GM18868 (cell line): ENCODE measurements around the gene SPRYD3.
"Not testable (repeated sequence)": the region's sequence is repeated elsewhere in the genome, so short reads cannot be mapped to it uniquely, and the experiment has no call there.

Experiments
- ATAC-seq: cut with Tn5 transposase; IDR thresholded peaks from one replicate; pipeline ENCODE4 v1.9.1; 2021; ENCODE audit warnings: mild to moderate bottlenecking, moderate library complexity; ENCODE audit not compliant: unreplicated experiment

Gene SPRYD3

GRCh38 chr12:53027014-53027413, 52.2 kb downstream of the SPRYD3 start:
- ATAC-seq: not testable (repeated sequence)

GRCh38 chr12:53025250-53025649, 53.9 kb downstream of the SPRYD3 start:
- no peak for ATAC-seq

GRCh38 chr12:53014709-53015108, 64.5 kb downstream of the SPRYD3 start:
- no peak for ATAC-seq
